Suprapubic skin (tissue), 4 donors: ENCODE data around the gene KIRREL3. TPM values are rescaled to one million over a fixed set of nuclear protein-coding genes. Genes with fewer than 3 reads are reported as not detected.

Experiments
- DNase-seq, 2 donors: peaks; one replicate each; pipeline ENCODE4 v3.0.0-alpha.2; 2019; ENCODE audit warnings: low spot score in 2 of 2
- H3K27ac ChIP-seq: fragments of 200-600 bp; sonication (generic); one replicate; pipeline ENCODE4 v1.5.1; 2019
- H3K27me3 ChIP-seq: fragments of 200-600 bp; sonication (generic); one replicate; pipeline ENCODE4 v1.5.1; 2019
- H3K36me3 ChIP-seq: fragments of 200-600 bp; sonication (generic); one replicate; pipeline ENCODE4 v1.5.1; 2019
- H3K4me1 ChIP-seq: fragments of 200-600 bp; sonication (generic); one replicate; pipeline ENCODE4 v1.5.1; 2019
- H3K4me3 ChIP-seq: fragments of 200-600 bp; sonication (generic); one replicate; pipeline ENCODE4 v1.5.1; 2019; ENCODE audit warnings: mild to moderate bottlenecking
- H3K9me3 ChIP-seq: fragments of 200-600 bp; sonication (generic); one replicate; pipeline ENCODE4 v1.5.1; 2019
- EP300 ChIP-seq: sonication (generic); formaldehyde crosslinking; IDR thresholded peaks from one replicate; pipeline ENCODE4 v1.6.1; 2017; ENCODE audit warnings: antibody characterized with exemption
- POLR2A ChIP-seq, 2 donors: fragments of 450-650 bp; IDR thresholded peaks; one replicate each; pipeline ENCODE4 v1.6.1; 2017; ENCODE audit warnings: antibody characterized with exemption in 2 of 2, mild to moderate bottlenecking in 2 of 2, moderate library complexity in 2 of 2
- POLR2AphosphoS5 ChIP-seq, 3 donors: sonication (generic); formaldehyde crosslinking; IDR thresholded peaks; one replicate each; pipeline ENCODE4 v1.6.1; 2017; ENCODE audit warnings: antibody characterized with exemption in 3 of 3
- whole genome bisulfite sequencing: methylation state at CpG from one replicate; pipeline ENCODE4 v1.1.5; 2018; 5-methylcytosine and 5-hydroxymethylcytosine counted together
- total RNA-seq, 4 donors: library from RNA; depleted of rRNA; stranded (reverse); fragments of >200 nt; gene quantifications; one replicate each; pipeline ENCODE4 v1.1.0, GENCODE V29; 2016
- TF ChIP-seq, protein P1 (sequence below), 2 donors: fragments of 200-600 bp in 1 of 2; fragments of 450-650 bp in 1 of 2; sonication (generic) in 1 of 2; IDR thresholded peaks; one replicate each; pipeline ENCODE4 v1.5.1; 2016 to 2019; ENCODE audit warnings: antibody characterized with exemption in 2 of 2, mild to moderate bottlenecking in 1 of 2, moderate library complexity in 1 of 2

The KIRREL3 gene
- total RNA-seq, 4 donors from 2014 or later = 0.17 TPM; not detected in 3

GRCh38 chr11:126416542-126417090 is 584.0 kb downstream of the KIRREL3 start:
- Histone ChIP-seq H3K36me3 (peaks cover 12% of the 10 kb centered on the region), H3K9me3 (no peaks in the 10 kb centered on the region), H3K4me1 (peaks cover 57% of the 10 kb centered on the region), H3K27me3 (no peaks in the 10 kb centered on the region), H3K4me3 (peak overlapping the region; percentile 49), H3K27ac (peak overlapping the region; percentile 89)
- 5% methylated on average over 26 of the region's 52 CpGs for WGBS
- no peak for TF ChIP-seq POLR2A (IDR thresholded peaks at IDR 0.05)
- TF ChIP-seq EP300 = no peak
- TF ChIP-seq, protein P1, sequence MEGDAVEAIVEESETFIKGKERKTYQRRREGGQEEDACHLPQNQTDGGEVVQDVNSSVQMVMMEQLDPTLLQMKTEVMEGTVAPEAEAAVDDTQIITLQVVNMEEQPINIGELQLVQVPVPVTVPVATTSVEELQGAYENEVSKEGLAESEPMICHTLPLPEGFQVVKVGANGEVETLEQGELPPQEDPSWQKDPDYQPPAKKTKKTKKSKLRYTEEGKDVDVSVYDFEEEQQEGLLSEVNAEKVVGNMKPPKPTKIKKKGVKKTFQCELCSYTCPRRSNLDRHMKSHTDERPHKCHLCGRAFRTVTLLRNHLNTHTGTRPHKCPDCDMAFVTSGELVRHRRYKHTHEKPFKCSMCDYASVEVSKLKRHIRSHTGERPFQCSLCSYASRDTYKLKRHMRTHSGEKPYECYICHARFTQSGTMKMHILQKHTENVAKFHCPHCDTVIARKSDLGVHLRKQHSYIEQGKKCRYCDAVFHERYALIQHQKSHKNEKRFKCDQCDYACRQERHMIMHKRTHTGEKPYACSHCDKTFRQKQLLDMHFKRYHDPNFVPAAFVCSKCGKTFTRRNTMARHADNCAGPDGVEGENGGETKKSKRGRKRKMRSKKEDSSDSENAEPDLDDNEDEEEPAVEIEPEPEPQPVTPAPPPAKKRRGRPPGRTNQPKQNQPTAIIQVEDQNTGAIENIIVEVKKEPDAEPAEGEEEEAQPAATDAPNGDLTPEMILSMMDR (IDR thresholded peaks at IDR 0.05) = no peak
- DNase-seq = peak; percentile 93 to 94

GRCh38 chr11:126415669-126416420 is 584.7 kb downstream of the KIRREL3 start:
- no peak for DNase-seq
- Histone ChIP-seq H3K36me3 (peaks cover 12% of the 10 kb centered on the region), H3K9me3 (no peaks in the 10 kb centered on the region), H3K27me3 (no peaks in the 10 kb centered on the region), H3K4me3 (peak overlapping the region; percentile 49), H3K4me1 (peaks cover 58% of the 10 kb centered on the region), H3K27ac (peak overlapping the region; percentile 89)
- 30% methylated on average over 14 of the region's 19 CpGs for WGBS
- TF ChIP-seq, protein P1 (IDR thresholded peaks at IDR 0.05) = no peak
- no peak for TF ChIP-seq POLR2A (IDR thresholded peaks at IDR 0.05)
- no peak for TF ChIP-seq EP300

DNA sequence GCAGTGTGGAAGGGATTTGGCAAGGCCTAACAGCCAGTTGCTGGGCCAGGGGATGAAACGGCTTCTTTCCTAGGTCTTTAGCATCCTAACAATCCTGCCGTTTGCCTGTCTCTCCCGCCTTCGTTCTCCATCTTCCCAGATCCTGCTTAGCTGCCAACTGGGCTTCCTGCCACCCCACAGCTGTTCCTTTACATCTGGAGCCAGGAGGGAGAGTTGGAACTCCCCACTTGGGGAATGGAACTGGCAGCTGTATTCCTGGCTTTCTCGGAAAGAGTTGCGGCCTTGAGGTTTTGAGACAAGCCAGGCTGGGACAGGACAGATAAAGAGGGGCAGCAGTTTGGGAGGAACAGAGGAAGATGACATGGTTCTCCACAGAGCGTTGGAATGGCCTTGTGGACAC is 585.4 kb downstream of the KIRREL3 start:
- Histone ChIP-seq H3K4me1 (peaks cover 65% of the 10 kb centered on the region), H3K36me3 (peaks cover 12% of the 10 kb centered on the region), H3K4me3 (no peak overlapping the region), H3K9me3 (no peaks in the 10 kb centered on the region), H3K27me3 (no peaks in the 10 kb centered on the region), H3K27ac (peak overlapping the region; percentile 89)
- peak; percentile 87 to 90 for DNase-seq
- WGBS = 19% methylated on average over 7 of the region's 7 CpGs
- TF ChIP-seq, protein P1 (IDR thresholded peaks at IDR 0.05) = no peak
- TF ChIP-seq POLR2A (IDR thresholded peaks at IDR 0.05) (no peak), EP300 (no peak), POLR2AphosphoS5 (IDR thresholded peaks at IDR 0.05) (peak in 2 of 3 donors; percentile 59 to 76)

DNA sequence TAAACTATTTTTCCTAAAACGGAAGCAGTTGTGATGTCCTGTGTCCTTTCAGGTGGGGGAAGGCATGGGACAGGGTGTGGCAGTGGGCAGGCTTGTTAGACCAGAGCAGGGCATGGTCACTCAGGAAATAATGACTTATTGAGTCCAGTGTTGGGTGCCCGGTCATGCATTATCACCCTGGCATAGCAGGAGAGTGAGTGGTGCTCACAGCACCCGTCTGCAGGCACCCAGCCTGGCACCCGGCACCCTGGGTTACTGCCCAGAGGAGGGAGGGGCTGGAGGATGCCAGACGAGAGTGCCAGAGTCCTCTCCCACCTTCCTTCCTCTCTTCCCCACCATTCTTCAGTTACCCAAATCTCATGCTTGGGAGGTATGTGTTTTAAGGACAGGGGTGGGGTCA is 586.0 kb downstream of the KIRREL3 start:
- Histone ChIP-seq H3K27me3 (no peaks in the 10 kb centered on the region), H3K27ac (peak overlapping the region; percentile 89), H3K4me1 (peaks cover 70% of the 10 kb centered on the region), H3K36me3 (peaks cover 12% of the 10 kb centered on the region), H3K9me3 (no peaks in the 10 kb centered on the region), H3K4me3 (no peak overlapping the region)
- 23% methylated on average over 5 of the region's 5 CpGs for WGBS
- DNase-seq = no peak
- no peak for TF ChIP-seq EP300
- TF ChIP-seq, protein P1 (IDR thresholded peaks at IDR 0.05) = no peak
- no peak for TF ChIP-seq POLR2AphosphoS5 (IDR thresholded peaks at IDR 0.05)
- TF ChIP-seq POLR2A (IDR thresholded peaks at IDR 0.05) = no peak

DNA sequence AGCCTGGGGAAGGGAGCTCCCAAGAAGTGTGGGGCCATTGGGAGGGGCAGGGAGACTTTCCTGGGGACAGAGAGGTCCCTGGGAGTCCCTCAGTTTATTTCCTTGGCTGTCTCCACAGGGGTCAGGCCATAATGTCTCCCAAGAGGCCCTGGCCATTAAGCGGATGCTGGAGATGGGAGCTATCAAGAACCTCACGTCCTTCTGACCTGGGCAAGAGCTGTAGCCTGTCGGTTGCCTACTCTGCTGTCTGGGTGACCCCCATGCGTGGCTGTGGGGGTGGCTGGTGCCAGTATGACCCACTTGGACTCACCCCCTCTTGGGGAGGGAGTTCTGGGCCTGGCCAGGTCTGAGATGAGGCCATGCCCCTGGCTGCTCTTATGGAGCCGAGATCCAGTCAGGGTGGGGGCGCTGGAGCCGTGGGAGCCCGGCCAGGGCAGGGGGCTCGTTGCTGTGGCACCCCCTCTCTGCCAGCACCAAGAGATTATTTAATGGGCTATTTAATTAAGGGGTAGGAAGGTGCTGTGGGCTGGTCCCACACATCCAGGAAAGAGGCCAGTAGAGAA is 586.6 kb downstream of the KIRREL3 start:
- Histone ChIP-seq H3K9me3 (no peaks in the 10 kb centered on the region), H3K27ac (peak overlapping the region; percentile 32), H3K27me3 (no peaks in the 10 kb centered on the region), H3K4me3 (no peak overlapping the region), H3K36me3 (peaks cover 15% of the 10 kb centered on the region), H3K4me1 (peaks cover 77% of the 10 kb centered on the region)
- DNase-seq = no peak
- no peak for TF ChIP-seq POLR2A (IDR thresholded peaks at IDR 0.05)
- TF ChIP-seq EP300 = no peak
- TF ChIP-seq, protein P1 (IDR thresholded peaks at IDR 0.05) = no peak
- TF ChIP-seq POLR2AphosphoS5 (IDR thresholded peaks at IDR 0.05) = no peak
- 100% methylated on average over 2 of the region's 9 CpGs for WGBS
